ENCODE data around the gene ODAD3. TPM values are rescaled to one million over a fixed set of nuclear protein-coding genes. Genes with fewer than 3 reads are reported as not detected.

The ODAD3 gene
- total and polyA plus RNA-seq, 2 of the 13 experiments (the other 11 are each of a cell fraction or from before 2014, with no cell fraction given) = 0.04 to 0.08 TPM

- TF ChIP-seq DPF2 (CRISPR knock-in tag; IDR thresholded peaks at IDR 0.05; ENCODE audit: borderline replicate concordance, low read depth) = no peak
- TF ChIP-seq RBFOX2 (IDR thresholded peaks at IDR 0.05; ENCODE audit: low read depth, low read length) = peak; percentile 51; the same call in 1 of the 2 replicates
- peak; percentile 10 for TF ChIP-seq HDAC2 (CRISPR knock-in tag; IDR thresholded peaks at IDR 0.05)
- TF ChIP-seq ZSCAN21 (CRISPR knock-in tag; IDR thresholded peaks at IDR 0.05; ENCODE audit: borderline replicate concordance) = no peak; the same call in 1 of the 2 replicates
- no peak for TF ChIP-seq ZNF142 (CRISPR knock-in tag; IDR thresholded peaks at IDR 0.05)
- peak; percentile 84; the same call in 1 of the 2 replicates for TF ChIP-seq ZNF614 (CRISPR knock-in tag; IDR thresholded peaks at IDR 0.05; ENCODE audit: borderline replicate concordance)
- no peak for TF ChIP-seq ZNF652 (CRISPR knock-in tag; IDR thresholded peaks at IDR 0.05; ENCODE audit: borderline replicate concordance, low read depth)
- peak; percentile 27; the same call in 1 of the 2 replicates for TF ChIP-seq NR2F2 (IDR thresholded peaks at IDR 0.05; ENCODE audit: borderline replicate concordance, low read depth)
- no peak for TF ChIP-seq ZNF34 (CRISPR knock-in tag; IDR thresholded peaks at IDR 0.05; ENCODE audit: borderline replicate concordance)
- TF ChIP-seq, protein P1, sequence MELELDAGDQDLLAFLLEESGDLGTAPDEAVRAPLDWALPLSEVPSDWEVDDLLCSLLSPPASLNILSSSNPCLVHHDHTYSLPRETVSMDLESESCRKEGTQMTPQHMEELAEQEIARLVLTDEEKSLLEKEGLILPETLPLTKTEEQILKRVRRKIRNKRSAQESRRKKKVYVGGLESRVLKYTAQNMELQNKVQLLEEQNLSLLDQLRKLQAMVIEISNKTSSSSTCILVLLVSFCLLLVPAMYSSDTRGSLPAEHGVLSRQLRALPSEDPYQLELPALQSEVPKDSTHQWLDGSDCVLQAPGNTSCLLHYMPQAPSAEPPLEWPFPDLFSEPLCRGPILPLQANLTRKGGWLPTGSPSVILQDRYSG (CRISPR knock-in tag; IDR thresholded peaks at IDR 0.05) = 0 out of 2 replicates have a peak, but pooled peaks have one; percentile 57
- TF ChIP-seq ZXDC (CRISPR knock-in tag; IDR thresholded peaks at IDR 0.05) = no peak
- TF ChIP-seq, protein P2, sequence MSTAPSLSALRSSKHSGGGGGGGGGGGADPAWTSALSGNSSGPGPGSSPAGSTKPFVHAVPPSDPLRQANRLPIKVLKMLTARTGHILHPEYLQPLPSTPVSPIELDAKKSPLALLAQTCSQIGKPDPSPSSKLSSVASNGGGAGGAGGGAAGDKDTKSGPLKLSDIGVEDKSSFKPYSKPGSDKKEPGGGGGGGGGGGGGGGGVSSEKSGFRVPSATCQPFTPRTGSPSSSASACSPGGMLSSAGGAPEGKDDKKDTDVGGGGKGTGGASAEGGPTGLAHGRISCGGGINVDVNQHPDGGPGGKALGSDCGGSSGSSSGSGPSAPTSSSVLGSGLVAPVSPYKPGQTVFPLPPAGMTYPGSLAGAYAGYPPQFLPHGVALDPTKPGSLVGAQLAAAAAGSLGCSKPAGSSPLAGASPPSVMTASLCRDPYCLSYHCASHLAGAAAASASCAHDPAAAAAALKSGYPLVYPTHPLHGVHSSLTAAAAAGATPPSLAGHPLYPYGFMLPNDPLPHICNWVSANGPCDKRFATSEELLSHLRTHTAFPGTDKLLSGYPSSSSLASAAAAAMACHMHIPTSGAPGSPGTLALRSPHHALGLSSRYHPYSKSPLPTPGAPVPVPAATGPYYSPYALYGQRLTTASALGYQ (CRISPR knock-in tag; IDR thresholded peaks at IDR 0.05) = peak; percentile 24; the same call in 1 of the 2 replicates
- TF ChIP-seq, protein P3, sequence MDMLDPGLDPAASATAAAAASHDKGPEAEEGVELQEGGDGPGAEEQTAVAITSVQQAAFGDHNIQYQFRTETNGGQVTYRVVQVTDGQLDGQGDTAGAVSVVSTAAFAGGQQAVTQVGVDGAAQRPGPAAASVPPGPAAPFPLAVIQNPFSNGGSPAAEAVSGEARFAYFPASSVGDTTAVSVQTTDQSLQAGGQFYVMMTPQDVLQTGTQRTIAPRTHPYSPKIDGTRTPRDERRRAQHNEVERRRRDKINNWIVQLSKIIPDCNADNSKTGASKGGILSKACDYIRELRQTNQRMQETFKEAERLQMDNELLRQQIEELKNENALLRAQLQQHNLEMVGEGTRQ (IDR thresholded peaks at IDR 0.05; ENCODE audit: low read depth, low read length) = peak; percentile 90
- TF ChIP-seq, protein P3 (CRISPR knock-in tag; IDR thresholded peaks at IDR 0.05; ENCODE audit: borderline replicate concordance) = peak; percentile 98
Observed at GRCh38 chr19:11435057-11435832, at the start of gene ODAD3, which contains the start of gene PRKCSH (continued).
